MM.1S (cell line): Measurements from ENCODE around the gene GOSR2.

Experiments
- EZH2 ChIP-seq: fragments of 300-600 bp; sonication (generic); optimal IDR thresholded peaks from 2 replicates; pipeline ENCODE3; 2017; ENCODE audit warnings: low read depth, mild to moderate bottlenecking, antibody characterized with exemption, low read length, mixed read lengths
- EZH2phosphoT487 ChIP-seq: fragments of 300-600 bp; sonication (generic); IDR thresholded peaks from 2 replicates; pipeline ENCODE4 v1.6.1; 2018; ENCODE audit warnings: antibody characterized with exemption, low read length
- TF ChIP-seq, protein P1 (sequence below): fragments of 300-600 bp; sonication (generic); IDR thresholded peaks from 2 replicates; pipeline ENCODE4 v1.5.1; 2016; ENCODE audit warnings: antibody characterized with exemption, low read length, mixed read lengths

DNA sequence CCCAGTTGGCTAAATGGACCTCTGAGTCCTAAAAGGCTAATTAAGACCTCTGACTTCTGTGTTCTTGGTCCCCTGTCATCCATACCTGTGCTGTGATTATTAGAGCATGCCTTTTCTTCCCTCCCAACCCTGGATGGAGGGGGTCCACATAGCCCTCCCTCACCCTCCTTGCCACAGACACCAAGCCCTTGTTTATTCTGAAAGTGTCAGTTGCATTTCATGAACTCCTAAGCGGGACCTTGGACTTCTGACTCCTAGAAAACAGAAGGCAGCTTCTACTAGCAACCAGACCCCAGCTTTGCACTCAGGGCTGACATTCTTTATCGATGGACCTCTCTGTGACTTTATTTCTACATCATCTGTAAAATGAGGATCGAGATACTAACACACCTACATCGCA is 33.4 kb upstream of the GOSR2 start:
- TF ChIP-seq, protein P1, sequence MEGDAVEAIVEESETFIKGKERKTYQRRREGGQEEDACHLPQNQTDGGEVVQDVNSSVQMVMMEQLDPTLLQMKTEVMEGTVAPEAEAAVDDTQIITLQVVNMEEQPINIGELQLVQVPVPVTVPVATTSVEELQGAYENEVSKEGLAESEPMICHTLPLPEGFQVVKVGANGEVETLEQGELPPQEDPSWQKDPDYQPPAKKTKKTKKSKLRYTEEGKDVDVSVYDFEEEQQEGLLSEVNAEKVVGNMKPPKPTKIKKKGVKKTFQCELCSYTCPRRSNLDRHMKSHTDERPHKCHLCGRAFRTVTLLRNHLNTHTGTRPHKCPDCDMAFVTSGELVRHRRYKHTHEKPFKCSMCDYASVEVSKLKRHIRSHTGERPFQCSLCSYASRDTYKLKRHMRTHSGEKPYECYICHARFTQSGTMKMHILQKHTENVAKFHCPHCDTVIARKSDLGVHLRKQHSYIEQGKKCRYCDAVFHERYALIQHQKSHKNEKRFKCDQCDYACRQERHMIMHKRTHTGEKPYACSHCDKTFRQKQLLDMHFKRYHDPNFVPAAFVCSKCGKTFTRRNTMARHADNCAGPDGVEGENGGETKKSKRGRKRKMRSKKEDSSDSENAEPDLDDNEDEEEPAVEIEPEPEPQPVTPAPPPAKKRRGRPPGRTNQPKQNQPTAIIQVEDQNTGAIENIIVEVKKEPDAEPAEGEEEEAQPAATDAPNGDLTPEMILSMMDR = no peak
- TF ChIP-seq EZH2phosphoT487 (no peak), EZH2 (no peak)
